Measurements from ENCODE around the gene STPG3. TPM values are rescaled to one million over a fixed set of nuclear protein-coding genes. Genes with fewer than 3 reads are reported as not detected.
A peak's percentile ranks its signal among the peaks of the same experiment; 100 is the strongest.

Gene STPG3
- total and polyA plus RNA-seq, 2 of the 13 experiments (the other 11 are each of a cell fraction or from before 2014, with no cell fraction given), result not detected

- no peak for TF ChIP-seq ZSCAN20 (CRISPR knock-in tag; IDR thresholded peaks at IDR 0.05; ENCODE audit: borderline replicate concordance)
- no peak for TF ChIP-seq ARNT2 (CRISPR knock-in tag; IDR thresholded peaks at IDR 0.05; ENCODE audit: low read depth)
- TF ChIP-seq PCBP1 (IDR thresholded peaks at IDR 0.05; ENCODE audit: borderline replicate concordance, low read depth, low read length), result no peak
- no peak for TF ChIP-seq GRHL1 (CRISPR knock-in tag; conservative IDR thresholded peaks at IDR 0.05)
- peak; percentile 52; the same call in 1 of the 2 replicates for TF ChIP-seq MXD1 (CRISPR knock-in tag; IDR thresholded peaks at IDR 0.05)
- no peak for TF ChIP-seq FOSL2 (CRISPR knock-in tag; IDR thresholded peaks at IDR 0.05)
- no peak for TF ChIP-seq TFE3 (CRISPR knock-in tag; IDR thresholded peaks at IDR 0.05)
- no peak for TF ChIP-seq TAF15 (IDR thresholded peaks at IDR 0.05; ENCODE audit: low read depth, low read length, poor library complexity, severe bottlenecking)
- no peak for TF ChIP-seq ZNF740 (CRISPR knock-in tag; IDR thresholded peaks at IDR 0.05)
- no peak for TF ChIP-seq SSRP1 (CRISPR knock-in tag; IDR thresholded peaks at IDR 0.05)
- TF ChIP-seq ATF3 (CRISPR knock-in tag; IDR thresholded peaks at IDR 0.05), result no peak
- no peak for TF ChIP-seq SMARCE1 (IDR thresholded peaks at IDR 0.05; ENCODE audit: borderline replicate concordance)
- TF ChIP-seq ZNF704 (CRISPR knock-in tag; IDR thresholded peaks at IDR 0.05; ENCODE audit: borderline replicate concordance), result no peak
- TF ChIP-seq HMGXB4 (CRISPR knock-in tag; IDR thresholded peaks at IDR 0.05; ENCODE audit: borderline replicate concordance in 1 of 2, low read depth in 1 of 2), result peak; percentile 22 to 49; a peak in 2 of 4 replicates
- no peak for TF ChIP-seq ZBTB2 (CRISPR knock-in tag; IDR thresholded peaks at IDR 0.05; ENCODE audit: low read depth)
- TF ChIP-seq ZNF367 (CRISPR knock-in tag; IDR thresholded peaks at IDR 0.05; ENCODE audit: borderline replicate concordance), result no peak
- no peak for TF ChIP-seq JARID2 (CRISPR knock-in tag; IDR thresholded peaks at IDR 0.05; ENCODE audit: insufficient replicate concordance)
- TF ChIP-seq MTERF4 (CRISPR knock-in tag; IDR thresholded peaks at IDR 0.05), result no peak
Measured at GRCh38 chr9:137294681-137295237, 43.7 kb downstream of the STPG3 start (continued).

All from HepG2 (cell line).